HFF-Myc (cell line): Measurements from ENCODE around the gene BMF.

ENCODE experiments used
- DNase-seq: peaks from one replicate; pipeline ENCODE4 v3.0.0-alpha.2; 2011; ENCODE audit warnings: low read depth; ENCODE audit errors: extremely low read depth
- H3K4me3 ChIP-seq: replicated peaks from 2 replicates; pipeline ENCODE4 v1.5.1; 2011; ENCODE audit warnings: low read depth, mild to moderate bottlenecking, control low read depth, low read length
- TF ChIP-seq, protein P1 (sequence below): IDR thresholded peaks from 2 replicates; pipeline ENCODE4 v1.5.1; 2012; ENCODE audit warnings: mild to moderate bottlenecking, low read depth, low read length, control low read depth; ENCODE audit errors: missing control alignments

Gene BMF

DNA sequence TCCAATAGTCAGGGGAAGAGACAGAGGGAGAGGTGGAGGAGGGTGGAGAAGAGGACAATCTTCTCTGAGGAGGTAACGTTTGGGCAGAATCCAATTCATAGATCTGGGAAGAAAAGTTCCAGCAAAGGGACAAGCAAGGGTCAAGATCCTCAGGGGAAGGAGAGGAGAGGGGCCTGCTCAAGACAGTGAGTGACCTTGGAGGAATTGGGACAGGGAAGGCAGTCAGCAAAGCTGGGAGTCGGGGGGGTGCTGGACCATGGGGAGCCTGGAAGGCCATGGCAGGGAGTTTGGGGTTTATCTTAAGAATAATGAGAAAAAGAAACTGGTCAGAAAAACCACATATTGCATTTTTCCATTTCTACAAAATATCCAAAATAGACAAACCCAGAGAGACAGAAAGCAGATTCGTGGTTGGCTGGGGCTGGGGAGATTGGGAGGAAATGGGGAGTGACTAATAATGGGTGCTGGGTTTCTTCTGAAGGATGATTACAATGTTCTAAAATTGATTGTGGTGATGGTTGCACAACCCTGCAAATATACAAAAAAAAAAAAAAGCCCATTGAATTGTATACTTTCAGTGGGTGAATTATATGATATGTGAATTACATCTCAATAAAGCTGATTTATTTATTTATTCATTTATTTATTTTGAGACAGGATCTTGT, 50.1 kb downstream of the BMF start:
- TF ChIP-seq, protein P1, sequence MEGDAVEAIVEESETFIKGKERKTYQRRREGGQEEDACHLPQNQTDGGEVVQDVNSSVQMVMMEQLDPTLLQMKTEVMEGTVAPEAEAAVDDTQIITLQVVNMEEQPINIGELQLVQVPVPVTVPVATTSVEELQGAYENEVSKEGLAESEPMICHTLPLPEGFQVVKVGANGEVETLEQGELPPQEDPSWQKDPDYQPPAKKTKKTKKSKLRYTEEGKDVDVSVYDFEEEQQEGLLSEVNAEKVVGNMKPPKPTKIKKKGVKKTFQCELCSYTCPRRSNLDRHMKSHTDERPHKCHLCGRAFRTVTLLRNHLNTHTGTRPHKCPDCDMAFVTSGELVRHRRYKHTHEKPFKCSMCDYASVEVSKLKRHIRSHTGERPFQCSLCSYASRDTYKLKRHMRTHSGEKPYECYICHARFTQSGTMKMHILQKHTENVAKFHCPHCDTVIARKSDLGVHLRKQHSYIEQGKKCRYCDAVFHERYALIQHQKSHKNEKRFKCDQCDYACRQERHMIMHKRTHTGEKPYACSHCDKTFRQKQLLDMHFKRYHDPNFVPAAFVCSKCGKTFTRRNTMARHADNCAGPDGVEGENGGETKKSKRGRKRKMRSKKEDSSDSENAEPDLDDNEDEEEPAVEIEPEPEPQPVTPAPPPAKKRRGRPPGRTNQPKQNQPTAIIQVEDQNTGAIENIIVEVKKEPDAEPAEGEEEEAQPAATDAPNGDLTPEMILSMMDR, result no peak
- no peak for DNase-seq
- H3K4me3 ChIP-seq, result no peak overlapping the region

DNA sequence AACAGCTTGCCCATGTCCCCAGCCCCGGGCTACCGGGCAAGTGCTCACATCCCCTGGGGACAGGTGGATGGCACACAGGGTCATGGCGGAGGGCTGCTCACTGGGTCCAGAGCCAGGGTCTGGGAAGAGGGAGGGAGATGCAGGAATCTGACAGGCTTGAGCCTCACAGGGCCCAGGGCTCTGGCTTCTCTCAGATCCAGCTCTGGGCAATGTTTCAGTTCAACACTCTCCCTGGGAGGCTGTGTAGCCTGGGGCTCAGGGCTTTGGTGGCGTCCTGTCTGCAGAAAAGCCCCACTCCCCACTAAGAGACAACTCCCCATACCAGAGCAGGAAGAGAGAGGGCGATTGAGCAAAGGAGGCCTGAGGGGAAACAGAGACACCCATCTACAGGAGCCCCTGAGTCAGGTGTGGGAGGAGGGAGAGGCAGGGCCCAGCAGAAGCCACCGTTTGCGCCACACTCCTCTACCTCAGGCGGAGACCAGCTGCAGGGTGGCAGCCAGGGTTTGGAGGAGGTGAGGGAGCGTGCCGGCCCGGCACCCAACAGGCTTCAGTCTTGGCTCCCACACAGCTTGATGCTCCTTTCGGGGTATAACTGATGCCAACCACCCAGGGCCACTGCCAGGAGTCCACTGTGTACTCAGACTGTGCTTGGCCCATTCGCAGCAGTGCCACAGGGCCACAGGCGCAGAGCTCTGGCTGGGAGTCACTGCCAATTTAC, 52.9 kb downstream of the BMF start:
- no peak overlapping the region for H3K4me3 ChIP-seq
- no peak for DNase-seq
- TF ChIP-seq, protein P1, result no peak

DNA sequence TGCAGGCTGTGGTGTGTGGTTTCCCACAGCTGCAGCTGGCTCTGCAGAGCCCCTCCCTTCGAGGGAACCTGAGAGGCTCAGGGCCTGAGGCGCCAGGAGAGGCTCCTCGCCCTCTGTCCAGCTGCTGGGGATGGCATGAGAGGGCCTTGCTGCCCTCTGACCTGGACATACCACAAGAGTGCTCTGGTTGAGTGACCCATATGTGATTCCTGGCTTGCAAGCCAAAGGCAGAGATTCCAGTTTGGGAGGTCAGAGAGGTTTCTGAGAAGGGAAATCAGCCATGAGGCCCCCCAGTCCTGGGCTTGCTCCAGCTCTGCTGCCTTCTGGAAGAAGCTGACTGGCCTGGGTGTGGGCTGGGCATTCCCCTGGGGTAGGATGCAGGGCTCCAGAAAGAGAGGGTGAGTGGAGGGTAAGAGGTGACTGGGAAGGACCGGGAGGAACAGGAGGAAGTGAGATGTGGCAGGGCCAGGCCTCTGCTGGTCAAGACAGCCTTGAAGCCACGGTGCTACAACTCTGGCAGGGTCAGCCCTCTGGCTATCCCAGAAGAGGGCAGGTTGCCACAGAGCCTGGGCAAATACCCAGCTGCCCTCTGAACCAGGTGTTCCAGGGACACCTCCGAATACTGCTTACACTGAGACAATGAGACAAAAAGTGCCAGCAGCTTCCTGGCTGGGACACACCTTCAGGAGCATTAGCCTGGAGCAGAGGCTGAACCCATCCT, 53.7 kb downstream of the BMF start:
- TF ChIP-seq, protein P1, result no peak
- no peak overlapping the region for H3K4me3 ChIP-seq
- no peak for DNase-seq

DNA sequence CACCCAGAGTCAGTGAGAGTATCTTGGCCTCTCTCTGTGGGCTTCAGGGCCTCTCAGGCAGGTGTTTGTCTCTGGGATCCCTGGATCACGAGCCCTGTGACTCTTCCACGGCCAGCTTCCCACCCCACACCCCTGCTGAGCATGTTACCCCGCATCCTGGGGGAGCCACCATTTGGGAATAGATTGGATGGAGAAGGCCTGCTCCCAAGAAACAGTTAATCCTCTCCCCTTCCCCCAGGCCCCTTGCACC, 54.1 kb downstream of the BMF start:
- no peak overlapping the region for H3K4me3 ChIP-seq
- TF ChIP-seq, protein P1, result no peak
- no peak for DNase-seq

DNA sequence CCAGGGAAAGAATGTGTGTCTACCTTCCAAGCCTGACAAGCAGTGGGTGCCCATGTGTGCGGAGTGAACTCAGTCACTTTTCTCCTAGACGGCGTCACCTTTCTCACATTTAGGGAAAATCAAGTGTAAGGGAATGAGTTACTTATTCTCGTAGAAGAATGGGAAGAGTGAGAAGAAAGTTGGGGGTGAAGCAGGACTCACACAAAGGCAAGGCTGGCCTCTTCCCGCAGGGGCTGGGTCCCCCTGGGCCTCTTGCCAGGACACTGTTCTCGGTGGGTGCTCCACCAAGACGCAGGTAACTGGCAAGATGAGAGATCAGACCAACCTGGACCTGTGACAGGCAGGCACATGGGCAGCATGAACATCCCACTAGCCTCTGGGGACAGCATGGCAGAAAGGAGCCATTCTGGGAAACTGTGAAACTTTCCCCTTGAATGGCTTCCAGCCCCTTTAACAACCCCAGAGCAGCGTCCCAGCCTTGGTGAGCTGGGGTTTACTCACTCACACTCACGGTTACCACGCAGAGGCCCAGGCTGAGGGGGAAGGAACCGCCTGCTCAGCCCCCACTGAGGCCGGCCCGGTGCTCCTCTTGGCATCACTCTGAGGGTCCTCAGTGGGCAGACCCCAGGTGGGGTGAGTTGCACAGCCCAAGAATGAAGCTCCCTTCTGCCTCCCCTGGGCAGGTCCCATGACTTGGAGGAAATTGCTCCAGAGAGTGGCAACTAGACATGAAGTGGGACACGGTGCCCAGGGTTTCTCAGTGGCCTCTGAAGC, 54.7 kb downstream of the BMF start:
- no peak overlapping the region for H3K4me3 ChIP-seq
- TF ChIP-seq, protein P1, result no peak
- no peak for DNase-seq

DNA sequence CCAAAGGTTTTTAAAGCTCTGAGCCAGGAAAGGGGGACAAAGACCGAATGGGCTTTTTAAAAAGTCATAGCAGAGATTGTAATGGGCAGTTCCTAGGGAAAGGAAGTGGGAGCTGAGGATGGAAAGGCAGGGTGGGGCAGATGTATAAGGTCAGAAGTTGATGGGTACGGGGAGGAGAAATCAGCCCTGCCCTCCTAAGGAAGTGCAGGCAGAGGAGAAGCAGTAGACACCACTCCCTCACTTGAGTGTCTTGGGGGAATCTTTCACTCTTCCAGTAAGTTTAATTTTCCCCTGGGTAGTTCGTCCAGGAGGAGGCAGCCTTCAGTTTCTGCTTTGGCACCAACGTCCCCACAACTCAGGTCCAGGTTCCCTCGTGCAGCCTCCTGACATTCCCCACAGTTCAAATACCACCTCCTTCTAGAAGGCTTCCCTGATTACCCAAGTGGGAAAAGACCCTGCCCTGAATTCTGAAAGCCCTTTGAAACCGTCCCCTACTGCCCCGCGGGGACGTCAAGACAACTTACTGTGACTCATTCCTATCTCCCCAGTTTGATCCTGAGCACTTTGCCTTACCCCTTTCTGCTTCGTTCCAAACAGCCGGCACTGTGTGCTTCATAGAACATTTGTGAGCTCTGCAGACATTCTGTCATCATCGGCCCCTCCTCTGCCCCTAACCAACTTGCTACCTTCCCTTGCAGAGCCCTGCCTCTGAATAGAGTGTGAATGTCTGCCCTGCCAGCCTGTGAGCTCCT, 55.4 kb downstream of the BMF start:
- no peak for DNase-seq
- TF ChIP-seq, protein P1, result no peak
- no peak overlapping the region for H3K4me3 ChIP-seq
